ENCODE data around the gene FAM83C. TPM values are rescaled to one million over a fixed set of nuclear protein-coding genes. Genes with fewer than 3 reads are reported as not detected.

FAM83C gene
- total and polyA plus RNA-seq, 9 of the 15 experiments (the other 6 are each of a cell fraction or from before 2014, with no cell fraction given): not detected

DNA sequence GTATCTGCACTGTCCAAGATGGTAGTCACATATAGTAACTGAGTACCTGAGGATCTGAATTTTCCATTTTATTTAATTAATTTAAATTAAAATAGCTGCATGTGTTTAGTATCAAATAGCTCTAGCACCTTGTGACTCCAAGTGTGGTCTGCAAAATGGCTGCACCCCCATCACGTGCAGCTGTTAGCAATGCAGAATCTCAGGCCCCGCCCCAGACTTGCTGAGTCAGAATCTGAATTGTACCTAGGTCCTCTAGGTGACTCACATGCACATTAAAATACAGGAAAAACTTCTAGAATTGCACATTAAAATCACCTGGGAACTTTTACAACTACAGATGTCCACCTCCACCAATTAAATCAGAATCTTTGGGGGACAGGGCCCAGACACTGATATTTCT lies 19.2 kb upstream of the FAM83C start (continued):
- 0 out of 2 replicates have a peak, but pooled peaks have one; percentile 12 for TF ChIP-seq REST (IDR thresholded peaks at IDR 0.05; ENCODE audit: borderline replicate concordance)
- no peak for TF ChIP-seq REST (CRISPR knock-in tag; IDR thresholded peaks at IDR 0.05; ENCODE audit: low read depth)
- TF ChIP-seq, protein P1, sequence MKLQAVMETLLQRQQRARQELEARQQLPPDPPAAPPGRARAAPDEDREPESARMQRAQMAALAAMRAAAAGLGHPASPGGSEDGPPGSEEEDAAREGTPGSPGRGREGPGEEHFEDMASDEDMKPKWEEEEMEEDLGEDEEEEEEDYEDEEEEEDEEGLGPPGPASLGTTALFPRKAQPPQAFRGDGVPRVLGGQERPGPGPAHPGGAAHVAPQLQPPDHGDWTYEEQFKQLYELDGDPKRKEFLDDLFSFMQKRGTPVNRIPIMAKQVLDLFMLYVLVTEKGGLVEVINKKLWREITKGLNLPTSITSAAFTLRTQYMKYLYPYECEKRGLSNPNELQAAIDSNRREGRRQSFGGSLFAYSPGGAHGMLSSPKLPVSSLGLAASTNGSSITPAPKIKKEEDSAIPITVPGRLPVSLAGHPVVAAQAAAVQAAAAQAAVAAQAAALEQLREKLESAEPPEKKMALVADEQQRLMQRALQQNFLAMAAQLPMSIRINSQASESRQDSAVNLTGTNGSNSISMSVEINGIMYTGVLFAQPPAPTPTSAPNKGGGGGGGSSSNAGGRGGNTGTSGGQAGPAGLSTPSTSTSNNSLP (IDR thresholded peaks at IDR 0.05; ENCODE audit: borderline replicate concordance, low read depth, low read length): 0 out of 2 replicates have a peak, but pooled peaks have one; percentile 25
- TF ChIP-seq, protein P2, sequence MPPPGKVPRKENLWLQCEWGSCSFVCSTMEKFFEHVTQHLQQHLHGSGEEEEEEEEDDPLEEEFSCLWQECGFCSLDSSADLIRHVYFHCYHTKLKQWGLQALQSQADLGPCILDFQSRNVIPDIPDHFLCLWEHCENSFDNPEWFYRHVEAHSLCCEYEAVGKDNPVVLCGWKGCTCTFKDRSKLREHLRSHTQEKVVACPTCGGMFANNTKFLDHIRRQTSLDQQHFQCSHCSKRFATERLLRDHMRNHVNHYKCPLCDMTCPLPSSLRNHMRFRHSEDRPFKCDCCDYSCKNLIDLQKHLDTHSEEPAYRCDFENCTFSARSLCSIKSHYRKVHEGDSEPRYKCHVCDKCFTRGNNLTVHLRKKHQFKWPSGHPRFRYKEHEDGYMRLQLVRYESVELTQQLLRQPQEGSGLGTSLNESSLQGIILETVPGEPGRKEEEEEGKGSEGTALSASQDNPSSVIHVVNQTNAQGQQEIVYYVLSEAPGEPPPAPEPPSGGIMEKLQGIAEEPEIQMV (tag; conservative IDR thresholded peaks at IDR 0.05; ENCODE audit: low read depth): no peak
- no peak for TF ChIP-seq ZNF347 (CRISPR knock-in tag; IDR thresholded peaks at IDR 0.05; ENCODE audit: low read depth)
- TF ChIP-seq ARHGAP35 (IDR thresholded peaks at IDR 0.05; ENCODE audit: partially characterized antibody): no peak
- TF ChIP-seq JUND (IDR thresholded peaks at IDR 0.05; ENCODE audit: borderline replicate concordance, low read depth, low read length): peak; percentile 48; the same call in 1 of the 2 replicates
- peak; percentile 50; the same call in 1 of the 3 replicates for TF ChIP-seq JUND (tag; IDR thresholded peaks at IDR 0.05; ENCODE audit: borderline replicate concordance, low read depth, low read length)
- no peak for TF ChIP-seq ZNF354B (CRISPR knock-in tag; IDR thresholded peaks at IDR 0.05)
- TF ChIP-seq UBTF (IDR thresholded peaks at IDR 0.05; ENCODE audit: borderline replicate concordance in 1 of 2, low read depth in 2 of 2, low read length in 2 of 2): no peak
- no peak for TF ChIP-seq ZNF408 (CRISPR knock-in tag; IDR thresholded peaks at IDR 0.05; ENCODE audit: low read depth)
- no peak for TF ChIP-seq CREB3L1 (IDR thresholded peaks at IDR 0.05; ENCODE audit: borderline replicate concordance, low read depth)
